ENCODE results near the gene GRB2. TPM values are rescaled to one million over a fixed set of nuclear protein-coding genes. Genes with fewer than 3 reads are reported as not detected.
A peak's percentile ranks its signal among the peaks of the same experiment; 100 is the strongest.

Gene GRB2
- total and polyA plus RNA-seq, 12 donors = 36.0 to 374 (median 114) TPM

- TF ChIP-seq, protein P1, sequence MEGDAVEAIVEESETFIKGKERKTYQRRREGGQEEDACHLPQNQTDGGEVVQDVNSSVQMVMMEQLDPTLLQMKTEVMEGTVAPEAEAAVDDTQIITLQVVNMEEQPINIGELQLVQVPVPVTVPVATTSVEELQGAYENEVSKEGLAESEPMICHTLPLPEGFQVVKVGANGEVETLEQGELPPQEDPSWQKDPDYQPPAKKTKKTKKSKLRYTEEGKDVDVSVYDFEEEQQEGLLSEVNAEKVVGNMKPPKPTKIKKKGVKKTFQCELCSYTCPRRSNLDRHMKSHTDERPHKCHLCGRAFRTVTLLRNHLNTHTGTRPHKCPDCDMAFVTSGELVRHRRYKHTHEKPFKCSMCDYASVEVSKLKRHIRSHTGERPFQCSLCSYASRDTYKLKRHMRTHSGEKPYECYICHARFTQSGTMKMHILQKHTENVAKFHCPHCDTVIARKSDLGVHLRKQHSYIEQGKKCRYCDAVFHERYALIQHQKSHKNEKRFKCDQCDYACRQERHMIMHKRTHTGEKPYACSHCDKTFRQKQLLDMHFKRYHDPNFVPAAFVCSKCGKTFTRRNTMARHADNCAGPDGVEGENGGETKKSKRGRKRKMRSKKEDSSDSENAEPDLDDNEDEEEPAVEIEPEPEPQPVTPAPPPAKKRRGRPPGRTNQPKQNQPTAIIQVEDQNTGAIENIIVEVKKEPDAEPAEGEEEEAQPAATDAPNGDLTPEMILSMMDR (IDR thresholded peaks at IDR 0.05) = no peak
- TF ChIP-seq POLR2A (IDR thresholded peaks at IDR 0.05) = no peak
- Histone ChIP-seq H3K4me1 (replicated peaks in 1 of 2) (peaks cover 26 to 51% of the 10 kb centered on the region in 2 donors), H3K36me3 (replicated peaks in 1 of 2) (no peaks in the 10 kb centered on the region), H3K27me3 (no peaks in the 10 kb centered on the region), H3K27ac (no peak overlapping the region), H3K4me3 (no peak overlapping the region), H3K9me3 (replicated peaks in 1 of 3) (no peaks in the 10 kb centered on the region)
- DNase-seq = no peak
- intact Hi-C loops (cut with DNase I) = no loop called here
- 77 to 84% (median 80%) methylated on average over 6 of the region's 6 CpGs for WGBS, 4 donors
Observed at GRCh38 chr17:75396025-75396424, 9.5 kb downstream of the GRB2 start.

DNA sequence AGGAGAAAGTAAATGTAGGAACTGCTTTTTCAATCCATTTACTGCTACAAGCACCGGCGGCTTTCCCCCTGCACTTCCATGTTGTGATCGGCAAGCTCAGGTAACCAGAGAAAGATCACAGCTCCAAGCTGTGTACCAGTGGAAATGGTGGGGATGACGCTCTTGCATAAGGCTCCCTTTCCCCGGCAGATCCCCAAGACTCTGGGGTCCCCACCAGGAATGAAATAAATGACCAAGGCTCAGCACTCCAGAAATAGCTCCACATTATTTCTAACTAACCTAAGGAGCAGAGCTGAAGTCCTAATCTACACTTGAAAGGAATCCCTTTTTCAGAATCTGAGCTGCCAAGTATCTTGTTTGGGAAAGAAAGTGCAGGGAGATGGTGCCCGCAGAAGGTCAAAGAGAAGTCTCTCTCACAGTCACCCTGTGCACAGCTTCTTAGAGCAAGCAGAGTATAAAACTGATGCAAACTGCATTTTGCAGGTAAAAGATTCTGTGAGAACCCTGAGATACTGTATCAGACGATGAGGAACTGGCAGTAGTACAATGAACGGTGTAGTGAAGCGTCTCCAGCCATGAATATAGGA lies 11.1 kb downstream of the GRB2 start:
- Histone ChIP-seq H3K9me3 (replicated peaks in 1 of 3) (no peaks in the 10 kb centered on the region), H3K36me3 (replicated peaks in 1 of 2) (no peaks in the 10 kb centered on the region), H3K27me3 (no peaks in the 10 kb centered on the region), H3K4me1 (replicated peaks in 1 of 2) (peaks cover 34 to 65% of the 10 kb centered on the region in 2 donors), H3K27ac (peak overlapping the region; percentile 16 to 91 (median 62)), H3K4me3 (peak overlapping the region in 3 of 4 donors; percentile 31 to 76 (median 62))
- no peak for DNase-seq
- TF ChIP-seq, protein P1 (IDR thresholded peaks at IDR 0.05) = no peak
- no peak for TF ChIP-seq POLR2A (IDR thresholded peaks at IDR 0.05)
- 7 to 9% (median 8%) methylated on average over 9 of the region's 9 CpGs for WGBS, 4 donors
- intact Hi-C loops (cut with DNase I) = no loop called here

DNA sequence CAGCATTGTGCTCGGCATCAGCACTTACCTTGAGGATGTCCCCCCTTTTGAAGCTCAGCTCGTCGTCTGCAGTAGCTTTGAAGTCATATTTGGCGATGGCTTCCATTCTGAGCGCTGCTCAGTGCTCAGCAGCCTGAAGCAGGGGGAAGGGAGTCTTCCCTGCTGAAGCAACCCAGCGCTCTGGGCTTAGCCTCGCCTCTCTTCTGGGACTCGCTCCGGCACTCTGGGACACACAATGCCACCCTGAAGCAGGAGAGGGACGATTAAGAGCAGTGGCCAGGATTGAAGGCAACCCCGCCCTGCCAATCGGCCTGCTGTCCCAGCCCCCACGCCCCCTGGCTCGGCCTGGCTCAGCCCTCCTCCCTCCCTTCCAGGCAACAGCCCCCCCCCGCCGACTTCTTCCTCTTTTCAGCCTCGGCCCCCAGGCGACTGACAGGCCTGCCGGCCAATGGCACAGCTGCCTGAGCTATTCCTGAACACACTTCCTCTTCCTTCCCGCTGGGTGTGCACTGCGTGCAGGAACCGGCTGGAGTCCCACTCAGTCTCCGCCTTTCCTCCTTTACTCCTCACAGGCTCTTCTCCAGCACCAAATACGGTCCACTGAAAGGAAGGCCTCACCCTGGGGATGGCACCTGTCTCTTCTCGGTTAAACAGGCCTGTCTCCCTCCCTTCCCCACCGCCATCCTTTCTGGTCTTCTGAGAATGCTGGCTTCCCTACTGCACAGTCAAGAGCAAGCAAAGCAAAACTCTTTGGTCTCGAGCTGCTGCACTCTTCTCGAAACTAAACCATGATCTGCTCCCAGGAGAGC lies 11.8 kb downstream of the GRB2 start:
- intact Hi-C loops (cut with DNase I) = no loop called here
- H3K9me3 ChIP-seq (replicated peaks in 1 of 3) = no peaks in the 10 kb centered on the region
- H3K27ac ChIP-seq = peak overlapping the region; percentile 18 to 91 (median 62)
- TF ChIP-seq, protein P1 (IDR thresholded peaks at IDR 0.05) = peak; percentile 12 to 54 (median 40)
- TF ChIP-seq POLR2A (IDR thresholded peaks at IDR 0.05) = peak; percentile 44 to 84
- no peaks in the 10 kb centered on the region for H3K27me3 ChIP-seq
- H3K4me1 ChIP-seq (replicated peaks in 1 of 2) = peaks cover 34 to 72% of the 10 kb centered on the region in 2 donors
- no peaks in the 10 kb centered on the region for H3K36me3 ChIP-seq (replicated peaks in 1 of 2)
- H3K4me3 ChIP-seq = peak overlapping the region in 3 of 4 donors; percentile 31 to 76 (median 62)
- WGBS, 4 donors = 0 to 2% (median 1%) methylated on average over 12 to 28 of the region's 28 CpGs
- peak; percentile 98 to 100 (median 99) for DNase-seq

GRCh38 chr17:75392559-75392958 lies 12.9 kb downstream of the GRB2 start:
- H3K27me3 ChIP-seq = no peaks in the 10 kb centered on the region
- DNase-seq = no peak
- peak overlapping the region in 2 of 5 donors; percentile 62 to 81 for H3K27ac ChIP-seq
- peak overlapping the region in 1 of 4 donors; percentile 62 for H3K4me3 ChIP-seq
- H3K4me1 ChIP-seq (replicated peaks in 1 of 2) = peaks cover 34 to 79% of the 10 kb centered on the region in 2 donors
- 47 to 54% (median 50%) methylated on average over 3 of the region's 3 CpGs for WGBS, 4 donors
- intact Hi-C loops (cut with DNase I) = no loop called here
- H3K36me3 ChIP-seq (replicated peaks in 1 of 2) = peaks cover 0 to 2% of the 10 kb centered on the region in 2 donors
- H3K9me3 ChIP-seq (replicated peaks in 1 of 3) = no peaks in the 10 kb centered on the region
- no peak for TF ChIP-seq POLR2A (IDR thresholded peaks at IDR 0.05)
- TF ChIP-seq, protein P1 (IDR thresholded peaks at IDR 0.05) = no peak
